IMR-90 (cell line): Measurements from ENCODE around the gene PDE11A. TPM values are rescaled to one million over a fixed set of nuclear protein-coding genes. Genes with fewer than 3 reads are reported as not detected.

ENCODE experiments used
- ATAC-seq: fragments of 200-7000 bp; cut with Tn5 transposase; 2 replicates; pipeline ENCODE4 v1.9.1; 2020; ENCODE audit warnings: low read depth, mild to moderate bottlenecking, moderate library complexity
- BruUV-seq: library from RNA; stranded (reverse); fragments of 400-500 nt; replicated peaks from 2 replicates; lab custom pipeline; 2021; lab: Mats Ljungman, UMichigan
- CTCF ChIA-PET: fragments of 300-600 bp; formaldehyde crosslinking; extraction: SDS; loops from one replicate; lab custom pipeline; 2021; ENCODE audit warnings: antibody characterized with exemption; lab: Yijun Ruan, JAX
- POLR2A ChIA-PET: fragments of 300-600 bp; sonication (Branson Sonifier 250); formaldehyde crosslinking; loops from one replicate; lab custom pipeline; 2022; ENCODE audit warnings: antibody characterized with exemption; ENCODE audit not compliant: unreplicated experiment; lab: Charles Lee
- DNase-seq: peaks from one replicate; pipeline ENCODE4 v3.0.0; 2013
- H2AFZ ChIP-seq: replicated peaks from 2 replicates; pipeline ENCODE3; 2013; ENCODE audit warnings: low read length, mild to moderate bottlenecking; ENCODE audit not compliant: poor library complexity
- H2AK5ac ChIP-seq: 2 replicates; pipeline ENCODE4 v1.6.1; 2013; ENCODE audit warnings: low read depth, low read length, inconsistent platforms
- H2AK9ac ChIP-seq: replicated peaks from 2 replicates; pipeline ENCODE3; 2013; ENCODE audit warnings: mild to moderate bottlenecking, low read depth, low read length, moderate library complexity; ENCODE audit not compliant: poor library complexity
- H2BK120ac ChIP-seq: 2 replicates; pipeline ENCODE4 v1.6.1; 2013; ENCODE audit warnings: low read depth, low read length, inconsistent platforms
- H2BK15ac ChIP-seq: 3 replicates; pipeline ENCODE4 v1.6.1; 2013; ENCODE audit warnings: low read depth, low read length, inconsistent platforms
- H2BK20ac ChIP-seq: 2 replicates; pipeline ENCODE4 v1.6.1; 2013; ENCODE audit warnings: low read depth, mild to moderate bottlenecking, inconsistent platforms, low read length, moderate library complexity
- H2BK5ac ChIP-seq: 2 replicates; pipeline ENCODE4 v1.6.1; 2013; ENCODE audit warnings: mild to moderate bottlenecking, low read depth, low read length, inconsistent platforms; ENCODE audit not compliant: poor library complexity, severe bottlenecking
- H3K14ac ChIP-seq: replicated peaks from 2 replicates; pipeline ENCODE4 v1.6.1; 2013; ENCODE audit warnings: low read depth, low read length, inconsistent platforms
- H3K18ac ChIP-seq: 2 replicates; pipeline ENCODE4 v1.6.1; 2013; ENCODE audit warnings: low read depth, low read length, control low read depth
- H3K23ac ChIP-seq: 2 replicates; pipeline ENCODE4 v1.6.1; 2013; ENCODE audit warnings: low read depth, low read length, inconsistent platforms
- H3K27ac ChIP-seq: 2 replicates; pipeline ENCODE4 v1.5.1; 2013; ENCODE audit warnings: mild to moderate bottlenecking, control low read depth, low read length; ENCODE audit not compliant: insufficient read depth
- H3K27me3 ChIP-seq: 2 replicates; pipeline ENCODE4 v1.6.1; 2013; ENCODE audit warnings: low read length; ENCODE audit not compliant: control insufficient read depth, insufficient read depth
- H3K36me3 ChIP-seq: 2 replicates; pipeline ENCODE4 v1.6.1; 2013; ENCODE audit warnings: low read length, mixed read lengths; ENCODE audit not compliant: control insufficient read depth, insufficient read depth
- H3K4ac ChIP-seq: 2 replicates; pipeline ENCODE4 v1.6.1; 2013; ENCODE audit warnings: low read depth, low read length, inconsistent platforms
- H3K4me1 ChIP-seq: 2 replicates; pipeline ENCODE4 v1.6.1; 2013; ENCODE audit warnings: low read length, mixed read lengths; ENCODE audit not compliant: control insufficient read depth, insufficient read depth
- H3K4me2 ChIP-seq: 2 replicates; pipeline ENCODE4 v1.6.1; 2013; ENCODE audit warnings: low read depth, mild to moderate bottlenecking, control low read depth, low read length, moderate library complexity
- H3K4me3 ChIP-seq: 2 replicates; pipeline ENCODE4 v1.5.1; 2013; ENCODE audit warnings: low read depth, mild to moderate bottlenecking, control low read depth, low read length, moderate library complexity; ENCODE audit not compliant: insufficient read depth
- H3K56ac ChIP-seq: 2 replicates; pipeline ENCODE4 v1.6.1; 2013; ENCODE audit warnings: low read length, inconsistent platforms; ENCODE audit not compliant: insufficient read depth; ENCODE audit errors: extremely low read depth
- H3K79me1 ChIP-seq, 2 experiments: 2 replicates each; pipeline ENCODE4 v1.6.1; 2013; ENCODE audit warnings: low read length in 2 of 2, inconsistent platforms in 1 of 2, low read depth in 1 of 2
- H3K9ac ChIP-seq: 2 replicates; pipeline ENCODE4 v1.6.1; 2013; ENCODE audit warnings: low read depth, low read length, control low read depth
- H3K9me1 ChIP-seq: 2 replicates; pipeline ENCODE4 v1.6.1; 2013; ENCODE audit warnings: low read length, inconsistent platforms; ENCODE audit not compliant: insufficient read depth
- H3K9me3 ChIP-seq: 2 replicates; pipeline ENCODE4 v1.6.1; 2013; ENCODE audit warnings: low read length; ENCODE audit not compliant: control insufficient read depth, insufficient read depth
- H4K20me1 ChIP-seq: 2 replicates; pipeline ENCODE4 v1.6.1; 2013; ENCODE audit warnings: low read length, inconsistent platforms; ENCODE audit not compliant: insufficient read depth
- H4K5ac ChIP-seq: 2 replicates; pipeline ENCODE4 v1.6.1; 2013; ENCODE audit warnings: mild to moderate bottlenecking, low read depth, low read length, control low read depth
- H4K8ac ChIP-seq, 2 experiments: 2 replicates each; pipeline ENCODE4 v1.6.1; 2013; ENCODE audit warnings: low read depth in 2 of 2, low read length in 2 of 2, control low read depth in 1 of 2, inconsistent platforms in 1 of 2
- H4K91ac ChIP-seq: 2 replicates; pipeline ENCODE4 v1.6.1; 2013; ENCODE audit warnings: low read depth, low read length, inconsistent platforms; ENCODE audit not compliant: insufficient read depth
- BHLHE40 ChIP-seq: fragments of 150-350 bp; IDR thresholded peaks from 2 replicates; pipeline ENCODE4 v1.6.1; 2016; ENCODE audit warnings: mild to moderate bottlenecking, low read depth, low read length
- CEBPB ChIP-seq: IDR thresholded peaks from 2 replicates; pipeline ENCODE4 v1.6.1; 2012; ENCODE audit warnings: low read depth, low read length, improper control_type of control experiment
- CHD1 ChIP-seq: IDR thresholded peaks from 2 replicates; pipeline ENCODE4 v1.6.1; 2012; ENCODE audit warnings: low read depth, low read length, improper control_type of control experiment
- CTCF ChIP-seq: conservative IDR thresholded peaks from 2 replicates; pipeline ENCODE4 v1.5.1; 2012; ENCODE audit warnings: mild to moderate bottlenecking, low read depth, low read length, improper control_type of control experiment
- MAFK ChIP-seq: IDR thresholded peaks from 2 replicates; pipeline ENCODE4 v1.6.1; 2012; ENCODE audit warnings: low read depth, low read length, improper control_type of control experiment
- MXI1 ChIP-seq: IDR thresholded peaks from 2 replicates; pipeline ENCODE4 v1.6.1; 2012; ENCODE audit warnings: low read depth, mild to moderate bottlenecking, low read length, moderate library complexity, borderline replicate concordance
- NFE2L2 ChIP-seq: fragments of 150-350 bp; IDR thresholded peaks from 2 replicates; pipeline ENCODE4 v1.6.1; 2016; ENCODE audit warnings: low read depth, mild to moderate bottlenecking, low read length
- POLR2A ChIP-seq: IDR thresholded peaks from 2 replicates; pipeline ENCODE4 v1.6.1; 2012; ENCODE audit warnings: mild to moderate bottlenecking, low read depth, low read length
- RAD21 ChIP-seq: IDR thresholded peaks from 2 replicates; pipeline ENCODE4 v1.6.1; 2012; ENCODE audit warnings: low read length, improper control_type of control experiment
- RCOR1 ChIP-seq: IDR thresholded peaks from 2 replicates; pipeline ENCODE4 v1.6.1; 2012; ENCODE audit warnings: mild to moderate bottlenecking, low read length, improper control_type of control experiment; ENCODE audit not compliant: insufficient replicate concordance
- RFX5 ChIP-seq: IDR thresholded peaks from 2 replicates; pipeline ENCODE4 v1.8.0; 2012; ENCODE audit warnings: low read depth, mild to moderate bottlenecking, low read length, moderate library complexity
- USF2 ChIP-seq: fragments of 150-350 bp; IDR thresholded peaks from 2 replicates; pipeline ENCODE4 v1.6.1; 2017; ENCODE audit warnings: mild to moderate bottlenecking, antibody characterized with exemption, low read length, low read depth
- WGBS, 2 experiments: methylation state at CpG; one replicate each; pipeline versions ENCODE4 v1.1.5 to v1.1.7; 2013; ENCODE audit warnings: missing lambda C conversion rate in 2 of 2; ENCODE audit not compliant: insufficient read length in 1 of 2; ENCODE audit errors: extremely low coverage in 2 of 2; 5-methylcytosine and 5-hydroxymethylcytosine counted together
- dilution Hi-C: fragments of 300-500 bp; cut with HindIII; formaldehyde crosslinking; loops from one replicate; pipeline ENCODE4 v1.14.3; 2018; ENCODE audit warnings: low sequenced_read_pairs; ENCODE audit not compliant: unreplicated experiment
- in situ Hi-C: fragments of 300-500 bp; cut with MboI; formaldehyde crosslinking; loops from 3 replicates; pipeline ENCODE4 v1.14.3; 2019; ENCODE audit warnings: low sequenced_read_pairs, inconsistent platforms, mixed read lengths
- intact Hi-C: fragments of 100-400 bp; cut with micrococcal nuclease; formaldehyde crosslinking; loops from 2 replicates; pipeline ENCODE4 v1.10.0; 2022
- polyA plus RNA-seq, 3 experiments: library from polyadenylated mRNA; depleted of rRNA; stranded (reverse); fragments of >200 nt; gene quantifications; 2 replicates each; pipeline ENCODE4 v1.2.3, GENCODE V29; 2012; ENCODE audit warnings: low replicate concordance in 1 of 3
- total RNA-seq: library from RNA; depleted of rRNA; stranded (reverse); fragments of >200 nt; gene quantifications from 2 replicates; pipeline ENCODE4 v1.2.3, GENCODE V29; 2012
- TF ChIP-seq, protein P1 (sequence below): fragments of 150-350 bp; IDR thresholded peaks from 2 replicates; pipeline ENCODE4 v1.6.1; 2016; ENCODE audit warnings: low read depth, mild to moderate bottlenecking, low read length, moderate library complexity, borderline replicate concordance

The PDE11A gene
- total and polyA plus RNA-seq, 2 of the 4 experiments (the other 2 are of a cell fraction), result 0.21 to 0.72 TPM

DNA sequence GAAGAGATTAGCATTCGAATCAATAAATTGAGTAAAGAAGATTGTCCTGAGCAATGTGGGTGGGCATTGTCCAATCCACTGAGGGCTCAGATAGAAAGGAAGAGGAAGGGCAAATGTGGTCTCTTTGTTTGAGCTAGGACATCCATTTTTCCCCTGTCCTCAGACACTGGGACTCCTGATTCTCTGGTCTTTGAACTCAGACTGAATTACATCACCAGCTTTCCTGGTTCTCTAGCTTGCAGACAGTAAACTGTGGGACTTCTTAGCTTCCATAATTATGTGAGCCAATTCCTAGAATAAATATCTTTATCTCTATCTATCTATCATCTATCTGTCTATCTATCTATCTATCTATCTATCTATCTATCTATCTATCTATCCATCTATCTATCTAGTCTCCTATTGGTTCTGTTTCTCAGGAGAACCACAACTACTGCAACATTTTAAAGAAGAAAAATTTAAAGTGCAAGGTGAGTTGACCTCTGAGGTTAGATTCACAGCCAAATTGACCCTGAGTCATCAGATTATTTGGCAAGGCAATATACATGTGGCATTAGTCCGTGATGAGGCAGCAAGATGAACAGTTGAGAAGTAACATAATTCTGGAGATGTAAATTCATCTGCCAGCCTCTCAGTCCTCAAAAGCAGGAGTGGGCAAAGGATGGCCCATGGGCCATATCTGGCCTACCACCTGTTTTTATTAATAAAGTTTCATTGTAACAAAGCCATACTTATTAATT lies 191.4 kb downstream of the PDE11A start:
- H2BK15ac ChIP-seq, result no peak overlapping the region
- no peak overlapping the region for H3K4me2 ChIP-seq
- H2BK120ac ChIP-seq, result no peak overlapping the region
- no peak overlapping the region for H3K14ac ChIP-seq
- DNase-seq, result no peak
- no peak overlapping the region for H3K18ac ChIP-seq
- H3K36me3 ChIP-seq, result no peaks in the 10 kb centered on the region
- H2AK9ac ChIP-seq, result no peak overlapping the region
- WGBS, 2 experiments, result 33% methylated on average over 1 of the region's 2 CpGs; no CpG with 5 or more reads in 1 of the 2 experiments
- TF ChIP-seq RFX5 (no peak), CEBPB (no peak), CHD1 (no peak), CTCF (no peak), NFE2L2 (no peak), MAFK (no peak), MXI1 (no peak), BHLHE40 (no peak), POLR2A (no peak), RCOR1 (no peak), USF2 (no peak), RAD21 (no peak)
- TF ChIP-seq, protein P1, sequence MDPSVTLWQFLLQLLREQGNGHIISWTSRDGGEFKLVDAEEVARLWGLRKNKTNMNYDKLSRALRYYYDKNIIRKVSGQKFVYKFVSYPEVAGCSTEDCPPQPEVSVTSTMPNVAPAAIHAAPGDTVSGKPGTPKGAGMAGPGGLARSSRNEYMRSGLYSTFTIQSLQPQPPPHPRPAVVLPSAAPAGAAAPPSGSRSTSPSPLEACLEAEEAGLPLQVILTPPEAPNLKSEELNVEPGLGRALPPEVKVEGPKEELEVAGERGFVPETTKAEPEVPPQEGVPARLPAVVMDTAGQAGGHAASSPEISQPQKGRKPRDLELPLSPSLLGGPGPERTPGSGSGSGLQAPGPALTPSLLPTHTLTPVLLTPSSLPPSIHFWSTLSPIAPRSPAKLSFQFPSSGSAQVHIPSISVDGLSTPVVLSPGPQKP, result no peak
- no TSS peak for BruUV-seq
- no peaks in the 10 kb centered on the region for H3K4me1 ChIP-seq
- H2AFZ ChIP-seq, result no peak overlapping the region
- H2BK5ac ChIP-seq, result no peak overlapping the region
- H3K27ac ChIP-seq, result no peak overlapping the region
- dilution Hi-C loops (no loop called here), in situ Hi-C loops (no loop called here), intact Hi-C loops (no loop called here)
- H3K9me3 ChIP-seq, result no peaks in the 10 kb centered on the region
- no peak overlapping the region for H4K91ac ChIP-seq
- no peak overlapping the region for H2AK5ac ChIP-seq
- no peak overlapping the region for H2BK20ac ChIP-seq
- H3K4me3 ChIP-seq, result no peak overlapping the region
- H3K27me3 ChIP-seq, result no peaks in the 10 kb centered on the region
- H4K8ac ChIP-seq, result no peak overlapping the region
- H3K4ac ChIP-seq, result no peak overlapping the region
- CTCF ChIA-PET, result no interaction called here
- H3K9ac ChIP-seq, result no peak overlapping the region
- no peak overlapping the region for H3K56ac ChIP-seq
- no peak overlapping the region for H4K5ac ChIP-seq
- H3K79me1 ChIP-seq, result no peaks in the 10 kb centered on the region
- H3K9me1 ChIP-seq, result no peaks in the 10 kb centered on the region
- H4K20me1 ChIP-seq, result no peaks in the 10 kb centered on the region
- no peak for ATAC-seq
- POLR2A ChIA-PET, result no interaction called here
- H3K23ac ChIP-seq, result no peak overlapping the region
